ENCODE data around the gene SLC8B1.
A peak's percentile ranks its signal among the peaks of the same experiment; 100 is the strongest.

The SLC8B1 gene

GRCh38 chr12:113330505-113330904 is 4.4 kb downstream of the SLC8B1 start:
- H3K4me3 Mint-ChIP-seq, result no peak overlapping the region
- H3K27me3 Mint-ChIP-seq (ENCODE audit: low read depth), result peaks cover 32% of the 10 kb centered on the region
- no peak for TF ChIP-seq CTCF (IDR thresholded peaks at IDR 0.05; ENCODE audit: unreplicated experiment in 3 of 3)
- no peaks in the 10 kb centered on the region for H3K9me3 Mint-ChIP-seq
- peaks cover 10% of the 10 kb centered on the region for H3K4me1 Mint-ChIP-seq
- H3K36me3 Mint-ChIP-seq (ENCODE audit: low read depth), result peaks cover 8% of the 10 kb centered on the region
- H3K27ac Mint-ChIP-seq, result no peak overlapping the region

- TF ChIP-seq CTCF (IDR thresholded peaks at IDR 0.05; ENCODE audit: unreplicated experiment in 3 of 3), result no peak
- peaks cover 10% of the 10 kb centered on the region for H3K4me1 Mint-ChIP-seq
- no peaks in the 10 kb centered on the region for H3K9me3 Mint-ChIP-seq
- no peak overlapping the region for H3K4me3 Mint-ChIP-seq
- H3K27me3 Mint-ChIP-seq (ENCODE audit: low read depth), result peaks cover 28% of the 10 kb centered on the region
- peaks cover 8% of the 10 kb centered on the region for H3K36me3 Mint-ChIP-seq (ENCODE audit: low read depth)
- H3K27ac Mint-ChIP-seq, result no peak overlapping the region
These were observed 5.0 kb downstream of the SLC8B1 start for GRCh38 chr12:113329791-113330417.

DNA sequence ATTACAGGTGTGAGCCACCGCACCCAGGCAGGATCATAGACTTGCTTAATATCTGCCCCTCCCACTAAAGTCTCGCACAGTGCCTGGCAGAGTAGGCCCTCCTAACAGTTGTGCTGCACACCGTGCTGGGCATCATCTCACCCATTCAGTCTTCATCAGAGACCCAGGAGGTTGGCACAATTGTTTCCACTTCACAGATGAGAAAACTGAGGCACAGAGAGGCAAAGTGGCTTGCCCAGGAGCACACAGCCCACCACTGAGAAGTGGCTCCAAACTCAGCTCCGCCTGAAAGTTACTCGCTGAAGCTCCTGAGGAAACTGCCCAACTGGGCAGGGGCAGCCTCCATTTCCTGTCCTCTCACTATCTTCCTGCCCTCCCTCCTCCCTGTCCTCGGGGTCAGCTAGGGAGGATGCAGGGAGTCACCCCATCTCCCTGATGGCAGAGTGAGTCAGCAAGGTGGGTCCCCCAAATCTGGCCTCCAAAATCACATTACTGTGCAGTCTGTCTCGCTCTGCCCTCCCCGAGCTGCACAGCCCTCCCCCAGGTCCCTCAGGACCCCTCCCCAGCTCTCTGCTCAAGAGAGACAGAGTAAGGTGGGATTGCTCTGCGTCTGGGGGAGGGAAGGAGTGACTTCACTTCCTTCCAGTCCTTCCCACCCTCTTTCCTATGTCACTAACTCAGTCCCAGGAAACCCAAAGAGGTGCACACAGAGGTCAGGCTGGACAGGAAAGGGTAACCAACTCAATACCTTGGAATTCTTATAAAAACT is 5.7 kb downstream of the SLC8B1 start:
- no peak overlapping the region for H3K27ac Mint-ChIP-seq
- H3K4me3 Mint-ChIP-seq, result no peak overlapping the region
- TF ChIP-seq CTCF (IDR thresholded peaks at IDR 0.05; ENCODE audit: unreplicated experiment in 3 of 3), result no peak
- no peaks in the 10 kb centered on the region for H3K9me3 Mint-ChIP-seq
- H3K27me3 Mint-ChIP-seq (ENCODE audit: low read depth), result peaks cover 23% of the 10 kb centered on the region
- peaks cover 5% of the 10 kb centered on the region for H3K4me1 Mint-ChIP-seq
- peaks cover 8% of the 10 kb centered on the region for H3K36me3 Mint-ChIP-seq (ENCODE audit: low read depth)

- H3K4me1 Mint-ChIP-seq, result peaks cover 5% of the 10 kb centered on the region
- H3K27ac Mint-ChIP-seq, result no peak overlapping the region
- peaks cover 8% of the 10 kb centered on the region for H3K36me3 Mint-ChIP-seq (ENCODE audit: low read depth)
- H3K4me3 Mint-ChIP-seq, result no peak overlapping the region
- H3K27me3 Mint-ChIP-seq (ENCODE audit: low read depth), result peaks cover 16% of the 10 kb centered on the region
- no peak for TF ChIP-seq CTCF (IDR thresholded peaks at IDR 0.05; ENCODE audit: unreplicated experiment in 3 of 3)
- H3K9me3 Mint-ChIP-seq, result no peaks in the 10 kb centered on the region
These were observed 6.5 kb downstream of the SLC8B1 start for GRCh38 chr12:113328368-113328889.

DNA sequence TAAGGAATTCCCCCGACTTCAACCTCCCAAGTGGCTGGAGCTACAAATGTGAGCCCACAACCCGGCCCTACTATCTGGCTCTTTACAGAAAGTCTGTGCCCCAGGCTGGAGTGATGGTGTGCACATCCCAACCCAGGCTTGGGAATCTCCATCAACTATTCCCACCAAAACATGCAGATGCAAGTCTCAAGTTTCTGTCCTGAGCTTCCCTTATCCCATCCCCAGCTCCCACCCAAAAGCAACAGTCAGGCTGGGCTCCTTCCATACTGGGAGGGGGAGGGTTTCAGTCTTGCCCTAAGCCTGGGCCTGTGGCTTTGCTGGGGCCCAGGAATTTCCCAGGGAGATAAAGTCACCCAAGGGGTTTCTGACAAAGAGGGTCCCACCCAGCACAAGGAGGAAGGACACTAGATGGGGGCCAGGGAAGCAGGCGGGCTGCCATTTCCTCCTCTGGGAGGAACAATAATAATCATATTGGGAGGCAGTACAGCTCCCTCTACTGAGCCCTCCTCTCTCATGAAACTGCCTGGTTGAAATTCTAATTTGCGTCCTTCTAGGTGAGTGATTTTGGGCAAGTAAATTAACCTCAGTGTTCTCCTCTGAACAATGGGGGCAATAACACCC is 8.0 kb downstream of the SLC8B1 start:
- peak overlapping the region in 2 of 3 experiments; percentile 43 to 77 for H3K27ac Mint-ChIP-seq
- no peak for TF ChIP-seq CTCF (IDR thresholded peaks at IDR 0.05; ENCODE audit: unreplicated experiment in 3 of 3)

More for the DNA sequence above, 8.0 kb downstream of the SLC8B1 start:
- peaks cover 9% of the 10 kb centered on the region for H3K36me3 Mint-ChIP-seq (ENCODE audit: low read depth)
- H3K4me1 Mint-ChIP-seq, result peaks cover 5% of the 10 kb centered on the region
- no peak overlapping the region for H3K4me3 Mint-ChIP-seq
- peaks cover 10% of the 10 kb centered on the region for H3K27me3 Mint-ChIP-seq (ENCODE audit: low read depth)
- no peaks in the 10 kb centered on the region for H3K9me3 Mint-ChIP-seq

Data from nephron (organoid).